PC-3 (cell line): ENCODE data around the gene CLNK. TPM values are rescaled to one million over a fixed set of nuclear protein-coding genes. Genes with fewer than 3 reads are reported as not detected.

Experiments used
- ATAC-seq: fragments of 200-7000 bp; cut with Tn5 transposase; 2 replicates; pipeline ENCODE4 v1.9.1; 2020; ENCODE audit warnings: mild to moderate bottlenecking, moderate library complexity
- BruUV-seq: library from RNA; stranded (reverse); fragments of 400-500 nt; replicated peaks from 2 replicates; lab custom pipeline; 2021; lab: Mats Ljungman, UMichigan
- CTCF ChIA-PET: fragments of 300-600 bp; sonication (Branson Sonifier 250); formaldehyde crosslinking; loops from one replicate; lab custom pipeline; 2022; ENCODE audit warnings: antibody characterized with exemption; lab: Charles Lee
- POLR2A ChIA-PET: fragments of 300-600 bp; sonication (Branson Sonifier 250); formaldehyde crosslinking; loops from one replicate; lab custom pipeline; 2022; ENCODE audit warnings: antibody characterized with exemption; ENCODE audit not compliant: unreplicated experiment; lab: Charles Lee
- DNase-seq: peaks from one replicate; pipeline ENCODE4 v3.0.0-alpha.2; 2015
- H2AFZ ChIP-seq: fragments of 300-600 bp; sonication (generic); 2 replicates; pipeline ENCODE4 v1.6.0; 2016; ENCODE audit warnings: antibody characterized with exemption, low read length
- H3F3A ChIP-seq: fragments of 300-600 bp; sonication (generic); one replicate; pipeline ENCODE4 v1.6.0; 2017; ENCODE audit warnings: antibody characterized with exemption, low read length, control low read depth, mild to moderate bottlenecking; ENCODE audit not compliant: unreplicated experiment
- H3K27ac ChIP-seq: fragments of 300-600 bp; sonication (generic); 2 replicates; pipeline ENCODE4 v1.5.1; 2016; ENCODE audit warnings: mild to moderate bottlenecking, low read length
- H3K27me3 ChIP-seq: fragments of 300-600 bp; sonication (generic); 2 replicates; pipeline ENCODE4 v1.6.1; 2016; ENCODE audit warnings: low read length, mixed read lengths
- H3K36me3 ChIP-seq: fragments of 300-600 bp; sonication (generic); 2 replicates; pipeline ENCODE4 v1.6.1; 2016; ENCODE audit warnings: low read depth, mixed run types, low read length, mixed read lengths
- H3K4me1 ChIP-seq: fragments of 300-600 bp; sonication (generic); 2 replicates; pipeline ENCODE4 v1.5.1; 2016; ENCODE audit warnings: low read length; ENCODE audit not compliant: insufficient read depth
- H3K4me2 ChIP-seq: fragments of 300-600 bp; sonication (generic); 2 replicates; pipeline ENCODE4 v1.6.0; 2016; ENCODE audit warnings: low read length
- H3K4me3 ChIP-seq: fragments of 300-600 bp; sonication (generic); 2 replicates; pipeline ENCODE4 v1.5.1; 2016; ENCODE audit warnings: mild to moderate bottlenecking, low read length, mixed read lengths
- H3K79me2 ChIP-seq: fragments of 300-600 bp; sonication (generic); 2 replicates; pipeline ENCODE4 v1.6.1; 2017; ENCODE audit warnings: low read length, mixed read lengths
- H3K9ac ChIP-seq: fragments of 300-600 bp; sonication (generic); 2 replicates; pipeline ENCODE4 v1.6.0; 2016; ENCODE audit warnings: mild to moderate bottlenecking, low read length
- H3K9me2 ChIP-seq: fragments of 300-600 bp; sonication (generic); replicated peaks from 2 replicates; pipeline ENCODE4 v1.6.1; 2016; ENCODE audit warnings: mixed run types, low read length, mixed read lengths
- H3K9me3 ChIP-seq: fragments of 300-600 bp; sonication (generic); 2 replicates; pipeline ENCODE4 v1.6.1; 2016; ENCODE audit warnings: low read length, mixed read lengths
- H4K20me1 ChIP-seq: fragments of 300-600 bp; sonication (generic); 2 replicates; pipeline ENCODE4 v1.6.1; 2016; ENCODE audit warnings: low read length, mixed read lengths
- EZH2 ChIP-seq: fragments of 300-600 bp; sonication (generic); IDR thresholded peaks from one replicate; pipeline ENCODE4 v1.6.1; 2017; ENCODE audit warnings: antibody characterized with exemption, mild to moderate bottlenecking, low read length; ENCODE audit not compliant: unreplicated experiment
- EZH2phosphoT487 ChIP-seq: fragments of 300-600 bp; sonication (generic); IDR thresholded peaks from 2 replicates; pipeline ENCODE4 v1.6.1; 2018; ENCODE audit warnings: mild to moderate bottlenecking, antibody characterized with exemption, low read length, borderline replicate concordance
- intact Hi-C: fragments of 100-400 bp; cut with micrococcal nuclease; formaldehyde crosslinking; loops from 2 replicates; pipeline ENCODE4 v1.9.0; 2023
- total RNA-seq: library from RNA; depleted of rRNA; stranded (reverse); fragments of >200 nt; gene quantifications from 2 replicates; pipeline ENCODE4 v1.2.3, GENCODE V29; 2014
- TF ChIP-seq, protein P1 (sequence below): fragments of 300-600 bp; sonication (generic); conservative IDR thresholded peaks from 2 replicates; pipeline ENCODE4 v1.5.1; 2017; ENCODE audit warnings: antibody characterized with exemption, low read depth, mild to moderate bottlenecking, low read length

CLNK gene
- total RNA-seq, 1 experiment from 2014 or later: not detected

DNA sequence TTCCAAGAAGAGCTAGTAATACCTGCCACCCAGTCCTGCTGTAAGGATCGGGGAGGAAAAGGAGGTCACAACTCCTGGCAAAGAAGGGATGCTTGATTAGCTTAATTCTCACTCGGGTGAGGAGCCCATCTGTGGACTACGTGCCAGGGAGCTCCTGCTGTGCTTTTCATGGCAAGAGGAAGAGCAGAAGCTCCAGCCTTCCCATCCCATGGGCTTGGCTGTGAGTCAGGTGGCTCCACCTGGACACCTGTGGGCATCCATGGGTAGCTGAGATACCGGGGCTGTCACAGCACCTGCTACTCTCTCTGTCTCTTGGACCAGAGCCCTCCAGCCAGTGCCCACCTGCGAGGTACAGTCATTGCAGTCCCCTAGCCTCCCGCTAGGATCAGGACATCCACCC is 18.0 kb downstream of the CLNK start:
- CTCF ChIA-PET: no interaction called here

DNA sequence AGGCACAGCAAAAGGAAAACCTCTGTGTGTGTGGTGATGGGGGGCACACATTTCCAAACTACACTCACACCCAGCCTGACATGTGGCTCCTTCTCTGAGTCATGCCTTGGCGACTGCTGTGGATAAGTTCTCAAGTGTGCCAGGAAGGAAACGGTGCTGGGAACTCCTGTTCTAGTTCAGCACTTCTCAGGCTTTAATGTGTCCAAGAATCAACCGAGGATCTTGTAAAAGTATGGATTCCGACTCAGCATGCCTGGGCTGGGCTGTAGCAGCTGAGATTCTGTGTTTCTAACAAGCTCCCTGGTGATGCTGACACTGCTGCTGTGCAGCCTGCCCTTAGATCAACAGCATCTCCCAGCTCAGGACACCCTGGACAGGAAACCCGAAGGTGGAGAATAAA is 20.2 kb downstream of the CLNK start:
- ATAC-seq (peak; percentile 73), DNase-seq (peak; percentile 46)
- peaks cover 11% of the 10 kb centered on the region; the same call in 1 of the 2 replicates for H3K4me1 ChIP-seq
- no peak overlapping the region for H3K4me3 ChIP-seq
- no peak overlapping the region for H3K9ac ChIP-seq
- H4K20me1 ChIP-seq: no peaks in the 10 kb centered on the region
- H3K27ac ChIP-seq: no peak overlapping the region
- H3K27me3 ChIP-seq: no peaks in the 10 kb centered on the region
- no peaks in the 10 kb centered on the region for H3F3A ChIP-seq
- ChIA-PET POLR2A (no interaction called here), CTCF (no interaction called here)
- BruUV-seq: no TSS peak
- no peaks in the 10 kb centered on the region for H3K79me2 ChIP-seq
- TF ChIP-seq EZH2 (no peak), EZH2phosphoT487 (no peak)
- TF ChIP-seq, protein P1, sequence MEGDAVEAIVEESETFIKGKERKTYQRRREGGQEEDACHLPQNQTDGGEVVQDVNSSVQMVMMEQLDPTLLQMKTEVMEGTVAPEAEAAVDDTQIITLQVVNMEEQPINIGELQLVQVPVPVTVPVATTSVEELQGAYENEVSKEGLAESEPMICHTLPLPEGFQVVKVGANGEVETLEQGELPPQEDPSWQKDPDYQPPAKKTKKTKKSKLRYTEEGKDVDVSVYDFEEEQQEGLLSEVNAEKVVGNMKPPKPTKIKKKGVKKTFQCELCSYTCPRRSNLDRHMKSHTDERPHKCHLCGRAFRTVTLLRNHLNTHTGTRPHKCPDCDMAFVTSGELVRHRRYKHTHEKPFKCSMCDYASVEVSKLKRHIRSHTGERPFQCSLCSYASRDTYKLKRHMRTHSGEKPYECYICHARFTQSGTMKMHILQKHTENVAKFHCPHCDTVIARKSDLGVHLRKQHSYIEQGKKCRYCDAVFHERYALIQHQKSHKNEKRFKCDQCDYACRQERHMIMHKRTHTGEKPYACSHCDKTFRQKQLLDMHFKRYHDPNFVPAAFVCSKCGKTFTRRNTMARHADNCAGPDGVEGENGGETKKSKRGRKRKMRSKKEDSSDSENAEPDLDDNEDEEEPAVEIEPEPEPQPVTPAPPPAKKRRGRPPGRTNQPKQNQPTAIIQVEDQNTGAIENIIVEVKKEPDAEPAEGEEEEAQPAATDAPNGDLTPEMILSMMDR: no peak
- H3K36me3 ChIP-seq: no peaks in the 10 kb centered on the region
- no peak overlapping the region for H2AFZ ChIP-seq
- H3K9me3 ChIP-seq: no peaks in the 10 kb centered on the region
- H3K9me2 ChIP-seq: no peaks in the 10 kb centered on the region
- intact Hi-C loops: no loop called here
- no peak overlapping the region for H3K4me2 ChIP-seq

More for the DNA sequence above, 18.0 kb downstream of the CLNK start:
- no peak overlapping the region for H3K4me2 ChIP-seq
- no peaks in the 10 kb centered on the region for H3K79me2 ChIP-seq
- H4K20me1 ChIP-seq: no peaks in the 10 kb centered on the region
- ATAC-seq: no peak
- POLR2A ChIA-PET: no interaction called here
- TF ChIP-seq EZH2phosphoT487 (no peak), EZH2 (no peak)
- TF ChIP-seq, protein P1: no peak
- no peak overlapping the region for H3K4me3 ChIP-seq
- H3K27me3 ChIP-seq: no peaks in the 10 kb centered on the region
- DNase-seq: no peak
- H3K9me2 ChIP-seq: no peaks in the 10 kb centered on the region
- no TSS peak for BruUV-seq
- no peak overlapping the region for H3K27ac ChIP-seq
- no peaks in the 10 kb centered on the region for H3K36me3 ChIP-seq
- no peaks in the 10 kb centered on the region for H3K9me3 ChIP-seq
- intact Hi-C loops: no loop called here
- peaks cover 11% of the 10 kb centered on the region; the same call in 1 of the 2 replicates for H3K4me1 ChIP-seq
- H2AFZ ChIP-seq: no peak overlapping the region
- H3F3A ChIP-seq: no peaks in the 10 kb centered on the region
- no peak overlapping the region for H3K9ac ChIP-seq

DNA sequence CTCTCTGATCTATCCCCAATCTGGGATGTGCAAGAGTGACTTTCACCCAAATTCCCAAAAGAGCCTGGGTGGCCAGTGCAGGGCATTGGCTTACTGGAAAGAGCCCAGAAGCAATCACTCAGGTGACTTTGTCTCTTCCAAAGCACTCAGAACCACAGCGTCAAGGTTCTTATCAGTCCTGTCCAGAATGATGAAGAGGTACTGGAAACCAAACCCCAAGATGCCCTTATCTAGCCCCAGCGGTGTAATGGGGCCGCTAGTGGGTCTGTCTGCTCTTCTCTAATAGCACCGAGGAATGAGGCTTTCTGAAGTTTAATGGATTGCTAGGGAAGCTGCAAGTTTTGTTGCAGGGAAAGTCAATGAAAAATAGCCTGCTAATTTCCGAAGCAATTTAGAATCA is 21.6 kb downstream of the CLNK start:
- Histone ChIP-seq H3K4me1 (peaks cover 17% of the 10 kb centered on the region), H3K9me2 (no peaks in the 10 kb centered on the region), H4K20me1 (no peaks in the 10 kb centered on the region), H3F3A (no peaks in the 10 kb centered on the region), H3K4me3 (no peak overlapping the region), H3K36me3 (no peaks in the 10 kb centered on the region), H3K79me2 (no peaks in the 10 kb centered on the region), H3K9ac (no peak overlapping the region), H3K4me2 (no peak overlapping the region), H3K9me3 (no peaks in the 10 kb centered on the region), H2AFZ (no peak overlapping the region), H3K27ac (no peak overlapping the region), H3K27me3 (no peaks in the 10 kb centered on the region)
- ChIA-PET POLR2A (no interaction called here), CTCF (no interaction called here)
- no peak for TF ChIP-seq EZH2
- TF ChIP-seq, protein P1: no peak
- TF ChIP-seq EZH2phosphoT487: no peak
- ATAC-seq: no peak
- intact Hi-C loops: no loop called here
- no peak for DNase-seq
- no TSS peak for BruUV-seq
